K562 (cell line): ENCODE data around the gene DVL2. TPM values are rescaled to one million over a fixed set of nuclear protein-coding genes. Genes with fewer than 3 reads are reported as not detected.

Experiments
- ATAC-seq: fragments of 200-7000 bp; cut with Tn5 transposase; 3 replicates; pipeline ENCODE4 v1.9.1; 2020; ENCODE audit warnings: moderate library complexity
- BruUV-seq: library from RNA; stranded (reverse); fragments of 400-500 nt; replicated peaks from 2 replicates; lab custom pipeline; 2021; lab: Mats Ljungman, UMichigan
- CTCF ChIA-PET: fragments of 300-600 bp; formaldehyde crosslinking; extraction: SDS; loops from one replicate; lab custom pipeline; 2021; ENCODE audit warnings: low intra/inter-chr PET ratio; lab: Yijun Ruan, JAX
- POLR2A ChIA-PET: fragments of 300-600, 350-650 bp; sonication (Branson Sonifier 250); formaldehyde crosslinking; extraction: SDS; loops from one replicate; lab custom pipeline; 2021; ENCODE audit warnings: antibody characterized with exemption, inconsistent platforms; lab: Yijun Ruan, JAX
- DNase-seq, 4 experiments: peaks; one replicate each; pipeline versions ENCODE4 v3.0.0 to v3.0.0-alpha.2; 2011 to 2018; ENCODE audit warnings: low spot score in 3 of 4, mixed read lengths in 3 of 4; ENCODE audit errors: extremely low read depth in 1 of 4
- FAIRE-seq: peaks from 2 replicates; lab custom pipeline; 2011; peaks lifted over from hg19 to GRCh38; lab: Jason Lieb, UNC
- H2AFZ ChIP-seq: 2 replicates; pipeline ENCODE4 v1.6.0; 2011; ENCODE audit warnings: low read depth, low read length, control low read depth, inconsistent platforms
- H3K27ac ChIP-seq: fragments of 200-600 bp; 3 replicates; pipeline ENCODE4 v1.8.0; 2011; ENCODE audit warnings: low read depth, mild to moderate bottlenecking, control low read depth, inconsistent platforms, low read length, moderate library complexity, mixed read lengths; ENCODE audit errors: extremely low read depth
- H3K27me3 ChIP-seq, 2 experiments: fragments of 300-600 bp in 1 of 2; 2 replicates in 1 of 2; 3 replicates in 1 of 2; pipeline versions ENCODE4 v1.6.0 to v1.8.0; 2011; ENCODE audit warnings: inconsistent platforms in 2 of 2, low read length in 2 of 2, mild to moderate bottlenecking in 1 of 2, mixed read lengths in 1 of 2, moderate library complexity in 1 of 2; ENCODE audit not compliant: control insufficient read depth in 2 of 2, insufficient read depth in 2 of 2
- H3K36me3 ChIP-seq: fragments of 300-600 bp; 3 replicates; pipeline ENCODE4 v1.8.0; 2011; ENCODE audit warnings: mild to moderate bottlenecking, low read length, inconsistent platforms; ENCODE audit not compliant: control insufficient read depth, insufficient read depth
- H3K4me1 ChIP-seq, 2 experiments: fragments of 200-600 bp in 1 of 2; replicated peaks in 1 of 2; 2 replicates in 1 of 2; 3 replicates in 1 of 2; pipeline versions ENCODE4 v1.5.1 to v1.8.0; 2011; ENCODE audit warnings: inconsistent platforms in 2 of 2, low read length in 2 of 2, mild to moderate bottlenecking in 1 of 2, mixed read lengths in 1 of 2, moderate library complexity in 1 of 2; ENCODE audit not compliant: control insufficient read depth in 2 of 2, insufficient read depth in 2 of 2
- H3K4me2 ChIP-seq: 2 replicates; pipeline ENCODE4 v1.6.1; 2011; ENCODE audit warnings: low read length, control low read depth, inconsistent platforms, mixed read lengths; ENCODE audit not compliant: insufficient read depth
- H3K4me3 ChIP-seq: fragments of 200-600 bp; sonication (generic), shearing (Covaris generic); 2 replicates; pipeline ENCODE4 v1.5.1; 2016; ENCODE audit warnings: control low read depth, inconsistent platforms
- H3K79me2 ChIP-seq: fragments of 200-600 bp; 3 replicates; pipeline ENCODE4 v1.8.0; 2011; ENCODE audit warnings: low read length, inconsistent platforms; ENCODE audit not compliant: control insufficient read depth, insufficient read depth
- H3K9ac ChIP-seq, 2 experiments: 2 replicates each; pipeline versions ENCODE4 v1.6.0 to v1.6.1; 2011; ENCODE audit warnings: low read depth in 2 of 2, low read length in 2 of 2, control low read depth in 1 of 2, inconsistent platforms in 1 of 2, mild to moderate bottlenecking in 1 of 2, mixed read lengths in 1 of 2; ENCODE audit not compliant: insufficient read depth in 1 of 2
- H3K9me1 ChIP-seq: one replicate; pipeline ENCODE4 v1.6.0; 2011; ENCODE audit warnings: inconsistent platforms, mild to moderate bottlenecking, low read length, moderate library complexity; ENCODE audit not compliant: control insufficient read depth, insufficient read depth
- H3K9me3 ChIP-seq: replicated peaks from 2 replicates; pipeline ENCODE4 v1.5.1; 2011; ENCODE audit warnings: low read depth, low read length, inconsistent platforms; ENCODE audit not compliant: control insufficient read depth, insufficient read depth
- H4K20me1 ChIP-seq: replicated peaks from 2 replicates; pipeline ENCODE4 v1.6.1; 2011; ENCODE audit warnings: low read length, inconsistent platforms, mixed read lengths; ENCODE audit not compliant: control insufficient read depth, insufficient read depth
- CLOCK ChIP-seq: fragments of 250-450 bp; sonication (Bioruptor Pico); IDR thresholded peaks from 2 replicates; pipeline ENCODE4 v1.4.0; 2020; ENCODE audit warnings: mild to moderate bottlenecking, moderate library complexity, borderline replicate concordance
- LEF1 ChIP-seq: fragments of 450-650 bp; IDR thresholded peaks from 2 replicates; pipeline ENCODE4 v1.6.1; 2016; ENCODE audit warnings: mild to moderate bottlenecking
- PHF8 ChIP-seq: fragments of 200-600 bp; sonication (generic); IDR thresholded peaks from 2 replicates; pipeline ENCODE4 v1.6.1; 2012; ENCODE audit warnings: mixed run types, mild to moderate bottlenecking, inconsistent platforms, low read length, moderate library complexity, borderline replicate concordance
- RBFOX2 ChIP-seq: fragments of 200-400 bp; formaldehyde crosslinking; IDR thresholded peaks from 2 replicates; pipeline ENCODE4 v1.6.1; 2017; ENCODE audit warnings: low read depth, mild to moderate bottlenecking, low read length, moderate library complexity
- RBM14 ChIP-seq: fragments of 200-400 bp; formaldehyde crosslinking; IDR thresholded peaks from 2 replicates; pipeline ENCODE4 v1.6.1; 2018; ENCODE audit warnings: low read depth, mild to moderate bottlenecking, low read length, moderate library complexity, borderline replicate concordance; ENCODE audit not compliant: insufficient read depth
- REST ChIP-seq, 2 experiments: fragments of 450-650 bp; formaldehyde crosslinking in 1 of 2; IDR thresholded peaks; 2 replicates each; pipeline versions ENCODE4 v1.4.0 to v1.6.1; 2014 to 2020; ENCODE audit warnings: mild to moderate bottlenecking in 2 of 2, borderline replicate concordance in 1 of 2, low read depth in 1 of 2
- SIN3B ChIP-seq: fragments of 450-650 bp; IDR thresholded peaks from 2 replicates; pipeline ENCODE4 v1.6.1; 2017; ENCODE audit warnings: low read depth, mild to moderate bottlenecking, moderate library complexity
- ZEB2 ChIP-seq: fragments of 450-650 bp; IDR thresholded peaks from 2 replicates; pipeline ENCODE4 v1.6.1; 2016
- ZNF740 ChIP-seq, 3 experiments: fragments of 200-800 bp in 1 of 3; sonication (Bioruptor generic) in 1 of 3; sonication (generic) in 1 of 3; formaldehyde crosslinking in 1 of 3; IDR thresholded peaks; 2 replicates each; pipeline versions ENCODE4 v1.6.1 to v1.8.0; 2016 to 2022; ENCODE audit warnings: mild to moderate bottlenecking in 2 of 3, missing compliant biosample characterization in 2 of 3, missing genetic modification characterization in 2 of 3, missing genetic modification reagents in 1 of 3
- WGBS: fragments of 100-300 bp; shearing (Covaris generic); methylation state at CpG from one replicate; pipeline ENCODE4 v1.1.6; 2016; ENCODE audit warnings: low coverage, mixed read lengths; ENCODE audit not compliant: insufficient coverage; ENCODE audit errors: missing lambda C conversion rate; 5-methylcytosine and 5-hydroxymethylcytosine counted together
- in situ Hi-C: fragments of 300-500 bp; cut with MboI; formaldehyde crosslinking; loops from 4 replicates; pipeline ENCODE4 v1.15.0; 2018; ENCODE audit warnings: inconsistent platforms, mixed read lengths
- intact Hi-C: fragments of 100-400 bp; cut with micrococcal nuclease; formaldehyde crosslinking; loops from 2 replicates; pipeline ENCODE4 v1.14.2; 2022
- polyA plus RNA-seq, 8 experiments: library from polyadenylated mRNA; depleted of rRNA in 4 of 8; stranded (reverse) in 5 of 8; unstranded in 3 of 8; fragments of >200 nt; fragmentation: Nextera tagmentation in 2 of 8; fragmentation: Illumina TruSeq in 1 of 8; extraction: Ambion mirVana in 2 of 8; extraction: Trizol in 1 of 8; gene quantifications; 2 replicates each; pipeline versions ENCODE4 v1.2.1 to v1.2.3, GENCODE V29; 2011 to 2014; ENCODE audit warnings: inconsistent platforms in 1 of 8, missing spikeins in 1 of 8
- total RNA-seq, 7 experiments: library from RNA; depleted of rRNA in 6 of 7; stranded (reverse); fragments of >200 nt in 6 of 7; fragmentation: Illumina TruSeq in 2 of 7; extraction: Trizol in 2 of 7; gene quantifications; 2 replicates each; pipeline versions ENCODE4 v1.2.1 to v1.2.3, GENCODE V29; 2011 to 2021; ENCODE audit warnings: low replicate concordance in 1 of 7

DVL2 gene
- total and polyA plus RNA-seq, 9 of the 15 experiments (the other 6 are each of a cell fraction or from before 2014, with no cell fraction given), result 1.3 to 49.5 (median 24.3) TPM

GRCh38 chr17:7218166-7218565, 16.2 kb downstream of the DVL2 start:
- Histone ChIP-seq H3K79me2 (peaks cover 49% of the 10 kb centered on the region), H3K4me1 (peaks cover 40 to 58% of the 10 kb centered on the region in 2 experiments), H3K27ac (peak overlapping the region; percentile 90; the same call in 2 of the 3 replicates), H3K9me1 (peaks cover 6% of the 10 kb centered on the region), H2AFZ (peak overlapping the region; percentile 94), H3K36me3 (peaks cover 28% of the 10 kb centered on the region; the same call in 2 of the 3 replicates), H3K27me3 (no peaks in the 10 kb centered on the region), H3K9me3 (no peaks in the 10 kb centered on the region), H3K4me3 (no peak overlapping the region), H3K4me2 (peak overlapping the region; percentile 60), H3K9ac (peak overlapping the region; percentile 30 to 99; a peak in 3 of 4 replicates), H4K20me1 (peaks cover 6% of the 10 kb centered on the region)
- POLR2A ChIA-PET, result interaction anchor here (0.6 kb wide), 2 partner anchors 159 to 180 kb away, joined by 3 to 4 read pairs; no protein-coding TSS in a partner anchor
- no peak for FAIRE-seq
- no peak for DNase-seq
- in situ Hi-C loops, result no loop called here
- no peak for ATAC-seq
- no TSS peak for BruUV-seq
- intact Hi-C loops, result no loop called here
- CTCF ChIA-PET, result no interaction called here
- WGBS, result 59% methylated on average over 3 of the region's 6 CpGs
- no peak for TF ChIP-seq RBM14
- no peak for TF ChIP-seq ZEB2
- no peak for TF ChIP-seq REST (IDR thresholded peaks at IDR 0.05; ENCODE audit: borderline replicate concordance)
- TF ChIP-seq REST (CRISPR knock-in tag; IDR thresholded peaks at IDR 0.05; ENCODE audit: low read depth), result no peak
- TF ChIP-seq SIN3B, result no peak
- no peak for TF ChIP-seq CLOCK (CRISPR knock-in tag)
- TF ChIP-seq RBFOX2, result peak; percentile 34; the same call in 1 of the 2 replicates
- TF ChIP-seq LEF1, result no peak
- peak; percentile 31; the same call in 1 of the 2 replicates for TF ChIP-seq ZNF740 (CRISPR knock-in tag; IDR thresholded peaks at IDR 0.05)
- TF ChIP-seq ZNF740 (tag; IDR thresholded peaks at IDR 0.05), result no peak
- TF ChIP-seq PHF8, result no peak
